Right cardiac atrium (tissue), 5 donors: Measurements from ENCODE around the gene TSPAN4. TPM values are rescaled to one million over a fixed set of nuclear protein-coding genes. Genes with fewer than 3 reads are reported as not detected.

Experiments used
- ATAC-seq, 2 donors: fragments of 200-7000 bp; cut with Tn5 transposase; one replicate each; pipeline versions ENCODE4 v1.8.0 to v1.9.1; 2020; ENCODE audit warnings: moderate library complexity in 2 of 2, mild to moderate bottlenecking in 1 of 2
- DNase-seq, 3 donors: peaks; one replicate each; pipeline ENCODE4 v3.0.0-alpha.2; 2020
- H3K27ac ChIP-seq: one replicate; pipeline ENCODE4 v1.5.1; 2013; ENCODE audit warnings: mild to moderate bottlenecking, low read length, control low read depth, moderate library complexity
- H3K27me3 ChIP-seq: one replicate; pipeline ENCODE4 v1.6.1; 2013; ENCODE audit not compliant: control insufficient read depth, insufficient read depth
- H3K4me1 ChIP-seq: one replicate; pipeline ENCODE4 v1.6.1; 2013; ENCODE audit warnings: low read length; ENCODE audit not compliant: control insufficient read depth, insufficient read depth
- H3K4me3 ChIP-seq: one replicate; pipeline ENCODE4 v1.5.1; 2013; ENCODE audit warnings: low read length, control low read depth
- H3K9me3 ChIP-seq: one replicate; pipeline ENCODE4 v1.6.1; 2013; ENCODE audit warnings: low read length; ENCODE audit not compliant: control insufficient read depth
- WGBS: extraction: QIAGEN DNeasy Blood & Tissue Kit; methylation state at CpG from one replicate; pipeline ENCODE4 v1.1.7; 2013; 5-methylcytosine and 5-hydroxymethylcytosine counted together
- intact Hi-C, 4 donors: fragments of 100-400 bp; cut with DNase I; formaldehyde crosslinking; loops; one replicate each; pipeline versions ENCODE4 v1.11.0 to v1.14.0; 2022 to 2023
- polyA plus RNA-seq: library from polyadenylated mRNA; stranded (reverse); fragments of 200-250 nt; gene quantifications from one replicate; pipeline ENCODE4 v1.2.3, GENCODE V29; 2013
- total RNA-seq, 4 donors: library from RNA; stranded (reverse); fragmentation: NEBNext Ultra II Directional; extraction: Animal tissue kit (Norgen Biotek cat#: 25700); gene quantifications; one replicate each; pipeline ENCODE4 v1.2.1, GENCODE V29; 2021
- donor health status: healthy with polysubstance abuse.
- donor health status: DM: no; HTN: yes; CAD: no.
- donor health status: DM: no; HTN: no; CAD: no.
- donor health status: DM: no; HTN: yes; CAD: no; lungs with severe emphysema.
- donor health status: DM: yes; HTN: yes; CAD: no.

The TSPAN4 gene
- total and polyA plus RNA-seq, 5 donors: 36.6 to 45.1 (median 40.7) TPM

DNA sequence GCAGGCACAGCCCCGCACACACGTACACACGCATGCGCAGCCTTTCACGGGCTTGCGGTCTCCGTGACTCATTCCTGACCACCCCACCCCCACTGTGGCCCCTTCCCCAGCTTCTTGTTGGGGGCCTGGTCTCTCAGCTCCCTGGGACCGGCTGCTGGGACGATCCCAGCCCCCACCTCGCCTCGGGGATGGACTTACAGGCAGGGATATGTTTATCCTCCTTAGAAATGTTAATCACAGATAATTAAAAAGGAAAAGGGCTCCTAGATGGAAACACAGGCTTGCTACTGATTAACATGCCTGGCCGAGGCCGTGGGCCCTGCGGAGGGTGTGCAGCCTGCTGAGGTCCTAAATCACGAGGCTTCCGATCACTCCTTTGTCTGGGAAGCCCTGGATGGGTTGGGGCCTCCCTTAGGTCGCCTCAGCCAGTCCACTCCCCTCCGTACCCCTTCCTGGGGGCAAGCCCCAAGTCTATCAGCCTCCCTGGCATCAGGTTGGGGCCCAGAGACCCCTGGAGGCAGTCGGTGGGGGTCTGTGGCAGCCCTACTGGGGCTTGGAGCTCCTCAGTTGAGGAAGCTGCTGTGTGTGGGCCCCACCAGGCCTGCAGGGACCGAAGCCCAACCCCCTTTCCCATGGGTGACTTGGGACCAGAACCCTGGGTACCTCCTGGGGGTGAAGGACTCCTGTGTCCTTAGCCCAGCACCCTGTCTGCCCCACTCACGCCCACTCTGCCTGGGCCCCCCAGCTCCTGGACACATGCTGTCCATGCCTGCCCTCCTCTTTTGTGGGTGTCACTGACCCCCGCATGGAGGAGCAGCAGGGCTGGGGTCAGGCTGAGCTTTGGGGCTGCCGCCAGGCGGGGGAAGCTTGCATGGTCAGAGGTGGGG lies 20.6 kb downstream of the TSPAN4 start:
- ATAC-seq (no peak), DNase-seq (no peak)
- Histone ChIP-seq H3K27me3 (no peaks in the 10 kb centered on the region), H3K4me1 (peaks cover 2% of the 10 kb centered on the region), H3K9me3 (no peaks in the 10 kb centered on the region), H3K4me3 (no peak overlapping the region), H3K27ac (no peak overlapping the region)
- 80% methylated on average over 24 of the region's 24 CpGs for WGBS
- intact Hi-C loops: no loop called here

- intact Hi-C loops: no loop called here
- ATAC-seq (no peak), DNase-seq (peak in 1 of 3 donors; percentile 18)
- no peak overlapping the region for H3K4me3 ChIP-seq
- WGBS: 93% methylated on average over 31 of the region's 31 CpGs
- peaks cover 2% of the 10 kb centered on the region for H3K4me1 ChIP-seq
- H3K9me3 ChIP-seq: no peaks in the 10 kb centered on the region
- H3K27ac ChIP-seq: no peak overlapping the region
- no peaks in the 10 kb centered on the region for H3K27me3 ChIP-seq
Measured at GRCh38 chr11:863910-864827, 21.5 kb downstream of the TSPAN4 start.

DNA sequence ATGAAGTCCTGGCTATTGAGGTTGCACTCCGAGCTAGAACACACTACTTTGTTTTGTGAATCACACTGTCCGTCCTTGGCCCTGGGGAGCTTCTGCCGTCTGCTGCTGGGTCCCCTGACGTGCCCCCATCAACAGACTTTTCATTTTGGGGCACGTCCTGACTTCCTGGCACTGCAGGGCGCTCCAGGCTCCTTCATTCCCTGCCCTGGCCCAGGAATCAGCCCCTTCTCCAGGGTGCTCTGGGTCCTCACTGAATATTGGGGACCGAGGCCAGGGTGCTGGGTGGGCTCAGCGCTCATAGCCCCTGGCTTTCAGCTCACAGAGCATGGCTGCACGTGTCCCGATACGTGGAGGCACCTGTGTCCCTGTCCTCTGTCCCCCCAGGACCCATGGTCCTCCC lies 22.2 kb downstream of the TSPAN4 start:
- intact Hi-C loops: no loop called here
- DNase-seq (no peak), ATAC-seq (no peak)
- Histone ChIP-seq H3K4me3 (no peak overlapping the region), H3K9me3 (no peaks in the 10 kb centered on the region), H3K4me1 (peaks cover 2% of the 10 kb centered on the region), H3K27ac (no peak overlapping the region), H3K27me3 (no peaks in the 10 kb centered on the region)
- WGBS: 82% methylated on average over 11 of the region's 11 CpGs

DNA sequence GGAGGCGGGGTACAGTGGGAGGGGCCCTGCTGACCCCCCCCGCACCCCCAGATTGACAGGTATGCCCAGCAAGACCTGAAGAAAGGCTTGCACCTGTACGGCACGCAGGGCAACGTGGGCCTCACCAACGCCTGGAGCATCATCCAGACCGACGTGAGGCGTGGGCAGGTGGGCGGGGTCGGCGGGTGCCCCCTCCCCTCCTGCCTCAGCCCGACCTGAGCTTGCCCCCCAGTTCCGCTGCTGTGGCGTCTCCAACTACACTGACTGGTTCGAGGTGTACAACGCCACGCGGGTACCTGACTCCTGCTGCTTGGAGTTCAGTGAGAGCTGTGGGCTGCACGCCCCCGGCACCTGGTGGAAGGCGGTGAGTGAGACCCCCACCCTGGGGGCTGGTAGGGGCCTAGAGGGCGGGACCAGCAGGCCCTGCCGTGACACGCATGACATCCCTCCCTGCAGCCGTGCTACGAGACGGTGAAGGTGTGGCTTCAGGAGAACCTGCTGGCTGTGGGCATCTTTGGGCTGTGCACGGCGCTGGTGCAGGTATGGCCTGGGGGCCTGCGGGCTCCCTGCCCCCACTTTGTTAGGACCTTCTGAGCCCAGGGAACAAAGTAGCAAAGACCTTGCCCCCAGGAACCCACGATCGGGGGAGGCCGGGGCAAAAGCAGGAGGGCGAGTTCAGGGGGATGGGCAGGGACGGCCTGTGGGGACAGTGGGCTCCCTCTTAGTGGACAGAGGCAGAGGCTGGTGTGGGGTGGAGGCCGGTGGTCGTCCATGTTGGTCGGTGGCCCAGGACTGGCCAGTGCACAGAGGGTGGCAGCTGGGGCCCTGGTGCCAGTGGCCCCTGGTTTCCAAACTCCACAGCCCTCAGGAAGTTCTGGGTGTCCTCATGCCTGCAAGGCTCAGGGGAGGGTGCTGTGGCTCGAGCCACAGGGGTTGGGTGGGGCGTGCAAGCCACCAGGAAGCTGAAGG lies 23.1 kb downstream of the TSPAN4 start:
- H3K4me3 ChIP-seq: no peak overlapping the region
- no peak for ATAC-seq
- H3K4me1 ChIP-seq: peaks cover 2% of the 10 kb centered on the region
- no peaks in the 10 kb centered on the region for H3K27me3 ChIP-seq
- H3K27ac ChIP-seq: no peak overlapping the region
- intact Hi-C loops: no loop called here
- H3K9me3 ChIP-seq: no peaks in the 10 kb centered on the region
- 86% methylated on average over 41 of the region's 41 CpGs for WGBS
- DNase-seq: no peak

DNA sequence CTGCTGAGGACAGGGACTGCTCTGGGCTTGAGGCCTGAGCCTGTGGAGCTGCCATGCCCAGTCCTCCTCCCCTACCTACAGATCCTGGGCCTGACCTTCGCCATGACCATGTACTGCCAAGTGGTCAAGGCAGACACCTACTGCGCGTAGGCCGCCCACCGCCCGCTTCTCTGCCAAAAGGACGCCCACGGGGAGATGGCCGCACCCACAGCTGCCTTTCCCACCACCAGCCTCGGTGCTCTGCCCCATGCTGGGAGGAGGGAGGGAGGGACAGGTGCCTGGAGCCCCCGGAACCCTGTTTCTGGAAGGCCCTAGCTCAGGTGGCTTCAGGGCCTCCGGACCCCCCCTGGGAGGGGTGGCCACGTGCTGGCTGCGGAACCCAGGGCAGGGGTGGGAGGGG lies 23.8 kb downstream of the TSPAN4 start:
- intact Hi-C loops: no loop called here
- H3K27ac ChIP-seq: no peak overlapping the region
- H3K9me3 ChIP-seq: no peaks in the 10 kb centered on the region
- H3K27me3 ChIP-seq: no peaks in the 10 kb centered on the region
- WGBS: 86% methylated on average over 14 of the region's 14 CpGs
- H3K4me3 ChIP-seq: no peak overlapping the region
- peaks cover 2% of the 10 kb centered on the region for H3K4me1 ChIP-seq
- DNase-seq: no peak
- no peak for ATAC-seq

DNA sequence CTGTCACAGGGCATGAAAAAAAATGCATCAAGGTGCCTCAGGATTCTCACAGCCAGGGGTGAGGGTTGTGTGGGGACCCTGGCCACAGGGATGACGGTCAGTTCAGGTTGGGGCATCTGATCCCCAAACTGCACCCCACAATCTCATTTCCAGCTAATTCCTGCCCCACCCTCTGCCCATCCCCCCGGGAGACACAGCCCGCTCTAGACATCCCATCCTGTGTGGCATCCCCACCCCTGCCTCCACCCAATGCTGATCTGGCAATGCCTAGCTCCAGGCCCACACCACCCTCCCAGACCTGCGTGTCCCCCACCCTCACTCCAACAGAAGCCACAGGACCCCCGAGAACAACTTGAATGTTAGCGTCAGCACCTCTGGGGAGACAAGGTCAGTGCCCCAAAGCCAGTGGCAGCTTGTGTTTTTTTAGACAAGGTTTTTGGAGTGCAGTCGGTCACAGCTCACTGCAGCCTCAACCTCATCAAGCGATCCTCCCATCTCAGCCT lies 25.3 kb downstream of the TSPAN4 start:
- intact Hi-C loops: no loop called here
- no peak overlapping the region for H3K27ac ChIP-seq
- H3K4me1 ChIP-seq: no peaks in the 10 kb centered on the region
- DNase-seq (no peak), ATAC-seq (no peak)
- no peak overlapping the region for H3K4me3 ChIP-seq
- H3K27me3 ChIP-seq: no peaks in the 10 kb centered on the region
- H3K9me3 ChIP-seq: no peaks in the 10 kb centered on the region
- WGBS: 84% methylated on average over 8 of the region's 8 CpGs

DNA sequence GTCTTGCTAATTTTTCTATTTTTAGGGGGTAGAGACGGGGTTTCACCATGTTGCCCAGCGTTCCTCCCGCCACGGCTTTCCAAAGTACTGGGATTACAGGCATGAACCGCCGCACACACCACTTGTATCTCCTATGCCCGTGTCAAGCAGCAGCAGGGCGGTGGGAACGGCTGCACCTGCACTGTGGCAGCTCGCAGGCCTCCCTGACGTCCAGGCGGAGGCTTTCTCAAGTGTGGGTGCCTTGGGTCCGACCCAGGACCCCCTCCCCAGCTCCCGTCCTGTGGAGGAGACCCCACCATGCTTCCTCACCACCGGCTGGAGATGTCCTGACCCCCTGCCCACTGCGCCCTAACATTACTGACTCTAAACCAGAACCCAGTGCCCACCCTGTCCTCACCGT lies 25.7 kb downstream of the TSPAN4 start:
- Histone ChIP-seq H3K4me3 (no peak overlapping the region), H3K27me3 (no peaks in the 10 kb centered on the region), H3K9me3 (no peaks in the 10 kb centered on the region), H3K4me1 (no peaks in the 10 kb centered on the region), H3K27ac (no peak overlapping the region)
- WGBS: 87% methylated on average over 17 of the region's 17 CpGs
- DNase-seq (no peak), ATAC-seq (no peak)
- intact Hi-C loops: no loop called here

DNA sequence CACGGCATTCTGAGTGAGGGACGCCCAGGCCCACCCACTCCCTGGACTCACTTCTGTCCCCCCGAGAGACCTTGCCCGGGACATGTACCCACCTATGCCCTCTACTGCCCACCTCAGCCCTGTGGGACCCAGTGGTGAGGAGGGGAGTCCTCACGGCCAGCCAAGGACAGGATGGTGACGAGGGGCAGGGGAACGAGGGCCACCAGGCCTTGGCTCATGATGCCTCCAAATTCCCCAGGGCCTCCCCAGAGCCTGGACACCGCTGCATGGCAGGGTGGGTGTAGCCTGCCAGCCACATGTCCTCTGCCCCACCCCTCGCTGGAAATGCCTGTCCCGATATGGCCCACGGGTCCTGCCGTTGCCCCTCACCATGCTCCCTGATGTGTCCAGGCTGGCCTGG lies 26.1 kb downstream of the TSPAN4 start:
- intact Hi-C loops: no loop called here
- H3K4me3 ChIP-seq: no peak overlapping the region
- H3K4me1 ChIP-seq: no peaks in the 10 kb centered on the region
- no peak overlapping the region for H3K27ac ChIP-seq
- 77% methylated on average over 12 of the region's 12 CpGs for WGBS
- no peaks in the 10 kb centered on the region for H3K27me3 ChIP-seq
- DNase-seq: no peak
- no peaks in the 10 kb centered on the region for H3K9me3 ChIP-seq
- ATAC-seq: no peak

- no peak overlapping the region for H3K4me3 ChIP-seq
- ATAC-seq (peak in 1 of 2 donors; percentile 7), DNase-seq (no peak)
- H3K9me3 ChIP-seq: no peaks in the 10 kb centered on the region
- WGBS: 87% methylated on average over 25 of the region's 25 CpGs
- H3K4me1 ChIP-seq: no peaks in the 10 kb centered on the region
- intact Hi-C loops: no loop called here
- H3K27me3 ChIP-seq: no peaks in the 10 kb centered on the region
- H3K27ac ChIP-seq: no peak overlapping the region
Measured at GRCh38 chr11:869399-870126, 26.9 kb downstream of the TSPAN4 start.

- 68% methylated on average over 8 of the region's 8 CpGs for WGBS
- Histone ChIP-seq H3K27ac (no peak overlapping the region), H3K4me3 (no peak overlapping the region), H3K9me3 (no peaks in the 10 kb centered on the region), H3K27me3 (no peaks in the 10 kb centered on the region), H3K4me1 (no peaks in the 10 kb centered on the region)
- no peak for ATAC-seq
- no peak for DNase-seq
- intact Hi-C loops: no loop called here
Measured at GRCh38 chr11:870127-870413, 27.4 kb downstream of the TSPAN4 start.
